Activated gamma-delta T cell treated with anti-CD3 and anti-CD28 coated beads, Interleukin-2, amount 50 U/mL, for 16 hours (primary cell): Measurements from ENCODE around the gene UROS.

Source experiments
- DNase-seq: peaks from one replicate; pipeline ENCODE4 v3.0.0-alpha.2; 2020; ENCODE audit warnings: low read depth

Gene UROS

DNA sequence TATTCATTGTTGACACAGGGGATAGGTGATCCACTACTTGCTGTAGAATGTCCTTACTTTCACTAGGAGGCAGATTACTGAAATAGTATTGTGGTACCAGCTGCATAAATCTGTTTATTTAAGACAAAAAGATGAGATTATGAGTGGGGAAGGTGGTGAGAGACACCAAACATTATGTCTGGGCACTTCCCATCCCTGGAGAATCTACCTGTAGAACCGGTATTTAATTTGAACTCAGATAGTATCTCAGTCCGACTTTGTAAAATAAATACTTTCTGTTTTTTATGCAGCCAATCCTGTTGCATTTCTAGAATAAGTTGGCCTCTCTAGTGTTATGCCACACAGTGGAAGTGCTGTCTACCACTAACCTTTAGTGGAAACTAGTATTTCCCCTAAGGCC, 13.7 kb upstream of the UROS start:
- DNase-seq = no peak

DNA sequence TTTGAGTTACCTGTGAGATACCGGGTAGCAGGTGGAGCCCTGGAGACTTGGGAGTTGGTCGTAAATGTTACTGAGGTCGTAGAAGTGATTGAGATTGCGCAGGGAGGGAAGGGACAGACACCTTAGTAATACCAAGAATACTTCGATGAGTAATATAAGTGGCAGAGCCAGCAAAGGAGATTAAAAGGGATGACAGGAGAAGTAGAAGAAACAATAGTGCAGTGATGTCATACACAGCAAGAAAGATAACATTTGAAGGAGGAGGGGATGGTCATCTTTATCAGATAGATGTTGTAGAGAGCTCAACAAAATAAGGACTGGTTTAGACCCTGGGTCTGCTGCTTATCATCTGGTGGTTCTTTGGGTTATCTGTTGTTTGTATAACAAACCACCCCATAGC, 5.3 kb upstream of the UROS start:
- DNase-seq = no peak

DNA sequence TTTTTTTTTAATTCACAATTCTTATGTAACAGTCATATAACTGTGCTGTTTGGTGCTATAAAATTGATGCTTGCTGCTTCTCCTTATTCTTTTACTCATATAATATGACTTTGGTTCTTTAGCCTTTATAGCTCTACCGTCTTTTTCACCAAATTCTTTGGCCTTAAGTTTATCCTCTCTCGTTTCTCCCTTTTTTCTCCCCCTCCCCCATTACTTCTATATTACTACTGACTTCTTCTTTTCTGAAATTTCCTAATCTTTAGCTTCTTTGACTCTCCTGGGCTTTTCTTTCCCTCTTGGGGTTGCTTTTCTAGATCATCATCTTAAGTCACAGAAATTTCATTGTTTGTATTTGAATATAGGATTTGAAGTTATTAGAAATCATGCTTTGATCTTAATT, 4.1 kb upstream of the UROS start:
- DNase-seq = no peak

DNA sequence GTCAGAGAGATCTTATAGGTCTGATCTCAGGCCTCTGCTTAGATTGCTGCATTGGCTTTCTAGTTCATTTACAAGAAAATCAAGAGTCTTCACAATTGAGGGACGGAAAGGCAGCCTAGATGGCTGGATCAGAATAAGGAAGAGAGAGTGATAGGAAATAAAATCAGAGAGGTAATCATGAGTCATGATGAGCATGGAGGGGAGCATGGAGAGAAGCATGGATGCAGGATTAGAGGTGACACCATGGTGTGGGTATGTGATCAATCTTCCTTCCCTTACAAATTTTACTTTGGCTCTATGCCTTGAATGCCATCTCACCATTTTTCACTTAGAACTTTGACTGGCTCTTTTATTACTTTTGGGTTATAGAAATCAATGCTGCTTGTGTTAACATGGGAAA, 1.7 kb upstream of the UROS start:
- DNase-seq = no peak

DNA sequence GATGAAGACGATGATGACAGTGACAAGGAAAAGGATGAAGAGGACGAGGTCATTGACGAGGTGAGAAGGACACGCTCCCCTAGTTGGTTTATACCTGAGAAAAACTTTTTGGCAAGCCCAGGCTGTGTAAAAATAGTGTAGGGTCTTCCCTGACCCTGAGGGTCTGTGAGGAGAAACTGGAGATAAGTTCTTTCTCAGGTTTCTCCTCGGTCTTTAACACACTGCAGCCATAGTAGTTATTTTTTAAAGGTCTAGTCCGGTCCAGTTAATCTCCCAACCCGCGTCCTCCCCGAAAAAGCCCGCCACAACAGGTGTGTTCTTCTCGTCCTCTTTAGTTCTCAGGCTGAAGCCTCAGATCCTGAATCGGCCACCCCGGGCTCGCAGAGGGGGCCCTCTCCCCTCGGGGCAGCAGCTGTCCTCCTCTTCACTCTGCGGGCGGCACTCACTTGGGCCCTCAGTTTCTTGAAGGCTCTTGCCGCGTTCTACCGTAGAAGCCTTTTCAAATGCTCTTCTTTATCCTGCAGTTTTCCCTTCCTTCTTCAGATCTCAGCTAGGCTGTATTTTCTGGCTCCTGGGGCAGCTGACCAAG, 699 bp upstream of the UROS start:
- no peak for DNase-seq

DNA sequence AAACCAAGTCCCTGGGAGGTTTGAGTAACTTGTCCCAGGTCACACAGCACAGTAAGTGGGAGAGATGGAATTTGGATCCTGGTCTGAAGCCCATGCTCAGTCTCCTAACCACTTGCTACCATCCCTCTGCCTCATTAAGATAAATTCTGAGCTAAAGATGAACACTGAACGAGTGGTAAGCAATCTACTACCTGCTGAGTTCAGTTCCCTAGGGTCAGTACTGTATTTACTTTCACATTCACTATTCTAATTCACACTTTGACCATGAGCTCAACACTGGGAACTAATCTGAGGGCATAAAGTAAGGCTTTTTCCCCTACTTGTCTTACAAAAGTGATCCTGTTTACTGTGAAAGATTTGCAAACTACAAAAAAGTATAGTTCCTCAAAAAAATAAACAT, 2.4 kb downstream of the UROS start:
- DNase-seq = no peak

DNA sequence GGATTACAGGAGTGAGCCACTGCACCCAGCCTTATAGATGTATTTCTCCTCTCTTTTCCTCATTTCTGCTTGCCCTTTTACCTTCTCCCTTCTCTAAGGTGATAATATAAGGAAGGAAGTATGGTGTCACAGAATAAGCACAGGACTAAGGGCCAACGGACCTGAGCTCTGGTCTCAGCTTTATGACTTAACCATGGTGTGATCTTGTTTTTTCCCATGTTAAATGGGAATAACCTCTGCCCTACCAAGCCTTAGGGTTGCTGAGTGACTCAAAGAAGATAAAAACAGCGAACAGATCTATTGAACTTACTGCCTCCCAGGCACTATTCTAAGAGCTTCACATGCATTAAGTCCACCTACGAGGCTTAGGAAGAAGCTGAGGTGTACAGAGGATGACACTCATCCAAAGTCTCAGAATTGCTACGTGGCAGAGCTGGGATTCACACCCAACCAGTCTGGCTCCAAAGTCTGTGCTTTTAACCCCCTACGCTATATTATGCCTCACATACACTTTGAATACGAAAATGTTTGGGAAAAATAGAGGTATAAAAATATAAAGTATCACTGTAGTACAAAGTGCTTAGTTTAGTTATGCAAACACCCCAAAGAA, 5.6 kb downstream of the UROS start:
- no peak for DNase-seq

DNA sequence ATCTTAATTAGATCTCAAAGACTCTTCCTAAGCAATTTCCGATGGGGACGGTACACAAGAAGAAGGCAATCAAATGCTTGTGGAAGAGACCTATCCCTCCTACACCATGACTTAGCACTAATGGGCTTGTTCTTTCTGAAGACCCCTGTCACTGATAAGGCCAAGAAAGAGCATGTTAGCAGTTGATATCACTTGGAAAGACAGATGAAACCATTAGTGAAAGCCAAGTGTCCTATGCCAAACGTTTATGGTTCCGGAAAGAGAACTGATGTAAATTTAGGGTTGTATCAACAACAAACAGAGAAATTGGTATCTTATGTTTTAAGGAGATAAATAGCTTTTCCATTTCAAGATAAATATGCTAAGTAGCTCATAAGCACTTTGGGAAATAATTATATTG, 6.5 kb downstream of the UROS start:
- no peak for DNase-seq

DNA sequence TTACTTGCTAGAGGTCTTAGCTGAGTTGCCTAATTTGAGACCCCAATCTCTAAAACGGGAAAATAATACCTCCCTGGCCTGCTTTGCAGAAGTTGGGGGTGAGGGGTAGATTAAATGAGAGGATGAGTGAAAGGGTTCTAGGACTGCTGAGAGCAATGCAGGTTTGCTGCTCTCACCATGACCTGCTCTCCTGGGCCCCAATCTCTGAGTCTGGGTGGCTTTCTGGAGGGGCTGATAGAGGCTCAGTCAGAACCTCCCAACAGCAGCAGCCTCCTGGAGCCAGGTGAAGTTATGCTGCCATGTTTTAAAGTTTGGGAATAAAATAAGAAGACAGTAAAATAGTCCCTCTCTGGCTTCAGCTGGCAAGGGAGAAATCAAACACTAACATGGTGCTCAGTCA, 7.3 kb downstream of the UROS start:
- DNase-seq = no peak

DNA sequence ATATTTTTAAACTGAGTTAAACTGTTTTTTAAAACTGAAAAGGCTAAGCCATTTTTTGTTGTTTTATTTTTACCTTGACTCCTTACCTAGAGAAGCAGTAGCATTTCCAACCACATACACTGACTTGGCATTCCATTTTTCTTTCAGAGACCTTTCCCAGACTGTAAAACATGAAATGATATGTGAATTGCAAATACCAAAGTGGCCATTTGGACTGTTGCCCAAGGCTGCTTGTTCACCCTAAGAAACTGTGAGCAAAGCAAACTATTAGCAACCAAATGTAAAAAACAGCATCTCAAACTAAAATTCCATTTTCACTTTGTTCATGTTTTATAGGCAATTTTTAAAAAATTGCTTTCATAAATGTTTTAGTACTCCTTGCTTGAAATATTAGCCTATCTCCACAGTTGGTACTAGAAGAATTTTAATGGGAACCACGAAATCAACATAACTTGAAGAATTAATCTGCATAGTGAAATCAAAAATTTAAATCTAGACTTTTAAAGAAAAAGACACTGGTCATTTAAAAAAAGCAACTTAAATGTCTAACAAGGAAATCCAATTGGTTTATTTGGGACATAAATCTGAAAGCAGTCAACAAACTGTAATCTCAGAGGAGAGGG, 10.8 kb downstream of the UROS start:
- DNase-seq = no peak

DNA sequence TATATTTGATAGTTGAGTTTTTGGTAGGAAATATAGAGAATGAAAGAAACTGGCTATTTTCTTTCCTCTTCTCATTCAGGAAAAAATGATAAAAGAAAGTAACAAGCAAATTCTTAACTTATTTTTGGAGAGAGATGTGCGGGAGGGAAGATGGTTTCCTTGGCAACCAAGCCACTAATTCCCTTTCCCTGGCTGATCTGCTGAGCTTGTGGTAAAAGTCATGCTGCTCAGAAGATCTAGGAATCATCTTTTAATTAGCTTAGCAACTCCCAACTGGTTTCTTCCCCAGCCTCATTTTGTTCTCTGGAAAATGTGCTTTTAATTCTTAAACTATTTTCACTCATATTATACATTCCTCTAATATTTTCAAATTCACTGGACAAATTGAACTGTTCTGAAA, 11.8 kb downstream of the UROS start:
- no peak for DNase-seq

DNA sequence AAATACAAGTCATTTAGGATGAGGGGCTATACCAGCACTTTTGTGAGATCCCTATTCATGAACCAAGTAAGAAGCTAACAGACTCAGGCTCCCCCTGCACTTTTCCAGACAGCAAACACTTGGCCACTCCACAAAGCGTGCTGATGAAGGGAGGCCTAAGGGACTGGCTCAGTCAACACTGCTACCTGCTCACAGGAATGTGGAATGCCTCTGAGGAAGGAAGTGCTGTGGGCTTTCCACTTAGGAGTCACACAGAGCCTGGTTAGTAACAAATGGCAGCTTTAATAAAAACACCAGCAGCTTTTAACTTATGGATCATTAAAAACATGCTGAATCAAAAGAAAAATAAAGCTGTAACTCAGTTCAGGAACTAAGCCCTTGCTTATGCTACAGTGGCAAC, 15.0 kb downstream of the UROS start:
- DNase-seq = no peak

DNA sequence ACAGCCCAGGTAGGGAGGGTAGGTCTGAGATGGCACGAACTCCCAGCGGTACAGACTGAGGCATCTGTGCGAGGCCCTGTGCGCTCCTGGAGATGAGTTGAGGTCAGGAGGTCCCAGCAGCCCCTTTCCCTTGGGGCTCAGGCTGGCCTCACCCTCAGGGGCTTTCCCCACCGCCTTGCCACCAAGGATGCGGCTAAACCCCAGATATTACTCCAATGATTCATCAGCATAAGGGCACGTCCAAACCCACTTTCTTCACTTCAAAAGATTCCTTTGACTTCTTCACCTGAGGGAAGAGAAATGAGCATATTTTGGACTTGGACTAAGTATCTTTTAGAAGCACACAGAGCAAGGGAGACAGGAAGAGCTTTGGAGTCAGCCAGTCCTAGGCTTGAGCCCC, 20.3 kb downstream of the UROS start:
- no peak for DNase-seq

DNA sequence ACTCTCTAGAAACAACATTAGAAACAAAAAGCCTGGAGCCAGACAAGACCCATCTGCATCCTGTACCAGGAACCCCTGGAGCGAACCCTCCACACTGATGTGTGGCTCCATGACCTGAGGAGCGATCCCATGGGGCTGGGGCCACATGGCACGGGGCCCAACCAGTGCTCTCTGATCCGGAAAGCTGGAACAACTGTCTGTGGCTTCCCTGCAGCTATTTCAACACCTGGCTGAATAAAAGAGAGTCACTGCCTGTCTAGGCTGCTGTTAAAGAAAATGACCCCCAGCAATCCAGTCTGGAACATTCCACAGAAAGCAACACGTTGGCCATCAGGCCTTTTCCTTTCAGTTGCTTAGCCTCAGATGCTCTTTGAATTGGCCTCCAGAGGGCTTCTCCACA, 20.9 kb downstream of the UROS start:
- no peak for DNase-seq

DNA sequence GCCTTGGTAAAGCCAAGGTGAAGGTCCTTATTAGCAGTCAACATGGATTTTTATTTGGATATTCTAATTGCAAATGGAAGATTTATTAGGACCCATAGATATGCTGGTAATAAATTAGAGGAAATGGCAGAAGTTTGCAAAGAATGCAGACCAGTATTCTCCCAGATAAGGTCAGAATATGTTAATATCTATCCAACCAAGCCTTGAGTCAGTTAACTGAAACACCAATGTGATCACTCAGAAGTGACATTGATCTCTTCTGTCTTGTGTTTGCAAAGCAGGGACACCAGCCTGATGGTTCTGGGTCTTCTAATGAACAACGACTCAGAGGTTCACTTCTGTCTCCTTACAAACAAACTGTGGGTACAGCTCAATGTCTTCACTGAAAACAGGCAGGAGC, 21.5 kb downstream of the UROS start:
- DNase-seq = no peak

DNA sequence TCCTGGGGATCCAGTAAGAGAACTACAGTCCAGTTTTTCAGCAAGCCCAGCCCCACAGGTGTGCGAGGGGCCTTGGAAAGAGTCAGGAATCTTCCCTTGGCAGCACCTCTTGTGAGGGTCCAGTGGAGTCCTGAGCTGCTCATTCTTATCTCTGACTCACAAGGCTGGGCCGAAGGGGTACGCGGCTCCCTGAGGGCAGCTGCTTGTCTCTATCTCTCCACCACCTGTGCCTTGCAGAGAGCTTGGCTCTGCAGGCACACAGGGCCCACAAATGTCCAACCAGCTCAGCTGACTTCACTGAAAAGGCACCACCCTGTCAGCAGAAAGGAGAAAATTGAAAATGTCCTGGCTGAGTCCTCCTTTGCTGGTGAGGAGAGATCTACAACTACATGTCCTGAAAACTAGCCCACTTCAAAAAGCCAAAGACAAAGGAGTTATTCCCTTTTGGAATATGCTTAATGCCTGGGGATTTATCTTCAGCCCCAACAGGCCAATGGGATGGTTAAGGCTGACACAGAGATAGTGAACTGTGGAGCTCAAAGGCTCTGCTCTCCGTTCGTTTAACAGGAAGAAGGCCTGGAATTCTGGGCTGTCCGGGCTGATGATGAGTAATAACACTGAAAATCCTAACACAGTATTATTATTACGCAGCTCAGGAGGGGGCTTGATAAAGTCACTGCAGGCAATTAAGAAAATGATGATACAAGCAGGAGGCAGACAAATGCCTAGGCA, 23.4 kb downstream of the UROS start:
- no peak for DNase-seq

DNA sequence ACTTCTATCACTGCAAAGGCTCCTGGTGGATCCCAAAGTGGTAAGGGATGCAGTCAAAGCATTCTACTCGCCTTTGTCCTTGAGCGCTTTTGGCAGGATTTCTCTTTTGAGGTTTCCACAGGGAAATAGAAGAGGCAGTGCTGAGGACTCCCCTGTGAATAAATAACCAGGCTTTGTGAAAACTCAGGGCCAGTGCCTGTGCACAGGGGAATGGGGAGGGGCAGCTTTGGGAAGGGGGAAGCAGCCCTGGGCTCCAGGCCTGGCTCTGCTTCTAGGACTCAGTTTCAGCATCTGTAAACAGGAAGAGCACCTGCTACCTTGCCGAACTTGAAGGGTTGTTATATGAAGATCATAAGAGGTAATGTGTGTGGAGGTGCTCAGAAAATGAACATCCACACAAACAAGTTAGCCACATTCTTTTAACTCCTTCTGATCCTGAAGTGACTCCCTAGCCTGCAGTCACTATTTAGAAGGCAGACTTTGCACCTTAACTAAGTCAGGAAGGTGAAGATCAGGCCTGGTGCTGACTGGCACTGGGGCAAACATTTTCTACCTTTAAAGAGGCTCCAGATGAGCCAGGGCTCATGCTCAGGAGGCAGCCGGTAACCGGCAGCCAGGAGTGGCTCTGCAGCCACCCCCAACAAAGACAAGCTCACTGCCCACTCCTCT, 24.9 kb downstream of the UROS start:
- DNase-seq = no peak

DNA sequence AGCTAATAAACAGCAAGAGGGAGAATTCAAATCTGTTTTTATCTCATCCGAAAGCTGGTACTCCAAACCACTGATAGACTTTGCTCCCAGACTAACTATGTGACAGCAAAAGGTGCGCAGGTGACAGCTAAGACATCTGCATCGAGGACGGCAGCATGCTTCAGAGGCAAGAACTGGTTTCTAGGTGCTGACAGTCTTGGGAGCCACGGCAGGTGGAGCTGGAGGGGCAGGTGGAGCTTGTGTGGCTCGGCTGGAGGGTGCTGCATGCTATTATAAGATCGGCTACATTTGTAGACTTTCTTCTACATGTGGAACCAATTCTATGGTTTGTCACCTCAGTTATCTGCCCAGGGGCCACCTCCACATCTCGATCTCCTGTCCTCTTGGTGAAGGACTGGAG, 25.6 kb downstream of the UROS start:
- no peak for DNase-seq

DNA sequence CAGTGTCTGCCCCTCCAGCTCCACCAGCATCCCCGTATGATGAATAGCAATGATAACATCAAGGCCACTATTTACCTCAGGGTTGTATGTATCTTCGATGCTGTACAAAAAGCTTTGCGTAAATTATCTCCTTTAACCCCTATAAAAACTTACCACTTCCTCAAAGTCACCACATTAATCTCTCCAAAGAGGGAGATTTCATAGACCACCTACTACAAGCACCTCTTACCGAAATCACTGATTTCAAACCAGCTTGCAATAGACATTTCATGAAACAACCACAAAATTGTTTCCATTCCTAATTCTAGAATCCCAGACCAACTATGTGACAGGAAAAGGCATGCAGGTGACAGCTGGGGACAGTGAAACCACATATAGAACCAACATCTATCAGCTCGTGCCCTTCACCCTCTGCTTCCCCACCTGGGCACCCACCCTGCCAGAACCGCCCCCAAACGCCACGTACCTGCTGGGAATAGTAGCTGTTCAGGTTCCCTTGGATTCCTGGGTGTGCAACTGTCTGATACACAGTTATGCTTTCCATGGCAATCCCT, 27.3 kb downstream of the UROS start:
- DNase-seq = no peak

DNA sequence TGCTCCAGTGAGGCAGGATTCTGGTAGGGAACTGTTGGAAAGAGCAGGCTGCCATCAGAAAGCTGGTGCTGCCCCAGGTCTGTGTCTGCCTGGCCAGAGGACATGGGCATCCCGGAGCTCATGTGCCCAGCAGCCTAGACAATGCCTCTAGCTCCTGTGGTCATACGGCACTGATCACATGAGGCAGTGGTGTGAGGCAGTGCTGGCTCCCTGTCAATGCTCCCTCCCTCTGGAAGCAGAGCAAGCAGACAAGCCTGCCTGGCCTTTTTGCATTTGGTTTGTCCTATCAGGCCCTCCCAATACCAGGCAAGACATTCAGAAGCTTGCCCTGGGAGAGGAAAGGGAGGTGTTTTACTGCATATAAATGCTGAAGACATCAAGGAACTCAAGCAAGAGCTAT, 27.9 kb downstream of the UROS start:
- DNase-seq = no peak

DNA sequence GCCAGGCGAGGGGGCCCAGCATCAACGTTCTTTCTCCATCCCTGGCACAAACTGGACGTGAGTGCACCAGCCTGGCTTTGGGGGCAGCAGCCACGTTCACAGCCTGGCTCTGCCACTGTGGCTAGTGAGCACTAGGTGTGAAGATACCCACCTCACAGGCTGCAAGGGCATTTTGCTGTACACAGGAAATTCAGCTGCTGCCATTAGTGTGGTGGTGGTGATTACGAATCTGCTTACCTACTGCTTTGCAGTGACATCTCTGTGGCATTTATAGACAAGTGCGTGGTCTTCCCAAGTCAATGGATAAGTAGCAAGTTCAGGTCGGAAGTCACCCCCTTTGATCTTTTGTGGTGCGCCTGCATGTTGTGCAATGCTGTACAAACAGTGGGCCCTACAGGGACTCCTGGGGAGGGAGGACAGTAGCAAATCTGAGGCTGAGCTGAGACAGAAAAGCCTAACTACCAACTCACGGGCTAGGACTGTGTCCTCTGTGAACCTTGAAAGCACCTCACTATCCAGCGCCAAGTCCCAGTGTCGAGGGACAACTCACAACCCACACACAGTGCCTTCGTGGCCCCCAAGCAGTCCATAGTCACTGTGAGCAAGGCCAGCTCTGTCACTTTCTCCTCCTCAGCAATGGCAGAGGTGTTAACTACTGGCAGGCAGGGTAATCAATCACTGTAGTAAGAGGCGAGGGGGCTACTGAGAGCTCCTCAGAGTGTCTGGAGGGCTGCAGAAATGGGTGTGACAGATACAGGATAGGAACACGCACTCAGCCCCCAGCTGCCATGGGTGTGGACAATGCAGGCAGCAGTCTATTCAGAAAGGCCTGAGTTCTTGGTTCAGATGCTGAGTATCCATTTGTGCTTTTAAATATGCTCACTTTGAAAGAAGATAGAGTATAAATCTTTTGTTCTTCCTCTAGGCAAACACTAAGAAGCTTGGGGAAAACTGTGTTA, 30.4 kb downstream of the UROS start:
- DNase-seq = no peak
